ENCODE measurements around the gene ECSCR.

ECSCR gene

GRCh38 chr5:139474890-139475791, 12.6 kb upstream of the ECSCR start:
- no peak for DNase-seq (ENCODE audit: low read depth)

GRCh38 chr5:139473565-139473964, 11.0 kb upstream of the ECSCR start:
- no peak for DNase-seq (ENCODE audit: low read depth)

DNA sequence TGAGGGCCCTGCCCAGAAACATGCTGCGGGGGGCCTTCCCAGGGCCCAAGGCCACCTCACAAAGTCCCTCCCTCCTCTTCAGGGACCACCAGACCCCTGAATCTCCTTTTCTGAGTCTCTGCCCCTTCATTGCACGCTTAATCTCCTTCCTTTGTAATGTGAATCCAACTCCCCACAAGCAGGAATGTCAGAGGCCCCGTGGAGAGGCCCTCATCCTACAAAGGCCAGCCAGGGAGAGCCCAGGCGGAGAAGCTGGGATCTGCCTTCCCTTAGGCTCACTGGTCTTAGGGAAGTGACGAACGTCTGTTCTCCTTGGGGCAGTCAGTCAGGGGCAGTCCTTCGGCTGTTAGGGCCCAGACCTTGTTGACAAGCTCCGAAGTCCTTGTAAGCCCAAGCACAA, 10.6 kb upstream of the ECSCR start:
- no peak for DNase-seq (ENCODE audit: low read depth)

DNA sequence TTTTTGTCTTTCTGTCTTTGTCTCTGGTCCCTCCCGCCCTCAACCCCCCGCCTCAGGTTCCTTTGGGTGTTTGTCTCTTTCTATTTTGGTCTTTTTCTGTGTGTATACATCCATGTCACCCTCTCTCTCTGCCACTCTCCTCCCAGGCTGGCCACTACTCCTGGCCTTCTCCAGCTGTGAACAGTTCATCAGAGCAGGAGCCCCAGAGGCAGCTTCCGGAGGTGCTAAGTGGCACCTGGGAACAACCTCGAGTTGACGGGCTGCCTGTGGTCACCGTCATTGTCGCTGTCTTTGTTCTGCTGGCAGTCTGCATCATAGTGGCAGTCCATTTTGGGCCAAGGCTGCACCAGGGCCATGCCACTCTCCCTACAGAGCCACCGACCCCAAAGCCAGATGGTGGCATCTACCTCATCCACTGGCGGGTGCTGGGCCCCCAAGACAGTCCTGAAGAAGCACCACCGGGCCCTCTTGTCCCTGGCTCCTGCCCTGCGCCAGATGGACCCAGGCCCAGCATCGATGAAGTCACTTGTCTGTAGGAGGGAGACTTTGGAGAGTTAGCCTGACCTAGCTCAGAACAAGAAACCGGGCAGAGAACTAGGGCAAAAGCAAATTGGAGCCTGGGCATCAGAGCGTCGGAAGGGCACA, 10.0 kb upstream of the ECSCR start:
- no peak for DNase-seq (ENCODE audit: low read depth)

DNA sequence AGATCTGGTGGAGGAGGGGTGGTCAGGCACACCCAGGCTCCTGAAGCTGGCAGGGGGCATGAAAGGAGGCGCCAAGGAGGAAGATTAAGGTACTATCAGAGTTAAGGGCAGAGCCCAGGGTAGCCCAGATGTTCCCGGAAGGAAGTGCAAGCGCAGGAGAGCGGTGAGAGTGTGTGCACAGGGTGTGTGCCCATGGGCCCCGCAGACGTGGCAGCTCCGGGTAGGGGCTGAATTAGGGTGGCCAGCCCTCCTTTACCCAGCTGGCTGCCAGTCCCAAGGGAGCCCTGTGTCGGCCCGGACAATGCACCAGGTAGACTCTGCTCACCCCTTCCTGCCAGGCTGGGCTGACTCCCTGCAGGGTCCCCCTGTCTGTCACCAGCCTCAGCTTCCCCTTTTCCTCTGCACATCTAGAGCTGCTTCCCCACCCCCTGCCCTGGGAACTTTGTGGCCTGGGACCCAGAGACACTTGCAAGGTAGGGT, 8.3 kb upstream of the ECSCR start, which contains the start of gene SMIM33:
Gene SMIM33 (plus strand): TSS at position 184 of the 480 bp plus-strand sequence. CDS start 118 bp downstream, at position 302.
- no peak for DNase-seq (ENCODE audit: low read depth)

GRCh38 chr5:139468421-139468931, 5.9 kb upstream of the ECSCR start:
- no peak for DNase-seq (ENCODE audit: low read depth)

GRCh38 chr5:139461698-139462097, 845 bp downstream of the ECSCR start:
- no peak for DNase-seq (ENCODE audit: low read depth)

DNA sequence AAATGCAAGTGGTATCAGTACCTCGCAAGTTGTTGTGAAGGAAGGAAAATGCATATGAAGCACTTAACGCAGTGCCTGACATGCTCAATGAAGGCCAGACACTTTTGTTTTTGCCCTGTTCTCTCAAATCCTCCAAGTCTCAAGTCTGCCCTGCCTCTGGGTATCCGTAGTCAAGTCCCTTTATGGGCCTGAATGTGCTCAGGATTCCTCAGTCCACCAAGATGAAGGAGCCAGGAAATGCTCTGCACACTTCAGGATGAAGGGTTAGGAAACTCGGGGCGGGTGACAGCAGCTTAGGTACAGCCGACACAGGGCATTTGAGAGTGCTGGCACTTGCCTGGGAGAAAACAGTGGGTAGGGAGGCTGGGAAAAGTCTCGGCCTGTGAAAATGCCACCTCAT, 1.4 kb downstream of the ECSCR start:
- no peak for DNase-seq (ENCODE audit: low read depth)

DNA sequence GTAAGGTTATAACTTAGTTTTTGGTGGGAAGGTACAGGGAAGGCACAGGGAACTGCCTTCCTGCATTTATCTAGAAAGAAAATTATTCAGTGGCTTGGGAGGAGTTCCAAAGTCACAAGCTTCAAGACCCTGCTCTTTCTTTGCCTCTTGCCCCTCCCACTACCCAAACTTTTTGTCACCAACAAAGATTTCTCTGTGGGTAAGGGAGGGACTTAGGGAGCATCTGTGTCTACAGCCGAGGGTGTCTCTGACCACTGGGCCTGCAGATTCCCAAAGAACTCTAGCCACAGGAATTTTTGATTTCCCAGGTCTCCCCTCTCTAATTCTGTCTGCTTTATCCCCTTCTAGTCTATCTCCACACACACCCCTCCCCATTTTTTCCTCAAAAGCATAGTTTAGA, 2.1 kb downstream of the ECSCR start:
- no peak for DNase-seq (ENCODE audit: low read depth)

DNA sequence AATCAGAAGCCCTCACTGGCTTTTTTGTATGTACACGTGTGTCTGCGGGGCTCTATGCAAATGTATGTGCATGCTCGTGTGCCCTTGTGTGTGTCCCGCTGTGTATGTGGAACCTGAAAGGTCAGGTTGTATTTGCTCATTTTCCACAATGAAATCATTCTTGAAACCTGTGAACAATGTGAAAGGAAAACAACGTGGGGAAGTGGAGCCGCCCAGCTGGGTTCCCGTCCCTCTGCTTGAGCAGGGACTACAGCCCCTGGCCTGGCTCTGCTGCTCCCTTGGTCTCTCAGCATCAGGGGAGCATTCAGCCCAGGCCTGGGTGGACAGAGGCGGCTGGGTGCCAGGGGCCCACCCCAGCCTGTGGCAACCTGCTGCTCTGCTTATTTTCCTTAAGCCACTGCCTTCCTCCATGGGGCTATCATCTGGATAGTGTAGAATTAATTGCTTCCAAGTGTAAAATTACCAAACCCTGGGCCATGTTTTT, 3.0 kb downstream of the ECSCR start:
- DNase-seq (ENCODE audit: low read depth) = no peak

- DNase-seq (ENCODE audit: low read depth) = peak; percentile 59
These were observed 3.7 kb downstream of the ECSCR start for GRCh38 chr5:139458580-139459407.

DNA sequence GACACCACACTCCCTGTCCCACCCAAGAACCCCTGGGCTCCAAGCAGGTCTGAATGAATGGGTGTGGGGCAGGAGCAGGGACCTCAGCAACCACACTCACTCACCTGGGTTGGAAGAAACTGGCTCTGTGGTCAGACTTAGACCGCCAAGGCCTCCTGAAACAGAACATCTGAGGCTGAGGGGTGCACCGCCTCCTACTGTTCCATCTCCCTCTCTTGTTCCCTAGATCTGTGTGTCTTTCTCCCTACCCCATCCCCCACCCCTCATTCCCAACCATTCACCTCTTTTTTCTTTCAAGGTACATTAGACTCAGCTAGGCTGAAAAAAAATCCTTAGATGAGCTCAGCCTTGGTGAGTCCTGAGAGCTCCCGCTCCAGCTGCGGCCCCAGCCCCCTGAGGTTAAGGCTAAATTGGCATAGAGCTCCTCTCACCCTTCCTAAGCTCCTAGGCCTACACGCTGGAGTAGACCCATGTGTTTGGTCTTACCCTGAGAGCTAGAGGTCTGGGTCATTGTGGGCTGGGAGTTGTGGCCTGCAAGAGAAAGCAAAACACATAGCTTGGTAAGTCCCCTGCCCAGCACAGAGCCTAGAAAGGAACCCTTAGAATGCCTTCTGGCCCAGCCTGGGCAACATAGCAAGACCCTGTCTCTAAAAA, 4.8 kb downstream of the ECSCR start:
- no peak for DNase-seq (ENCODE audit: low read depth)

DNA sequence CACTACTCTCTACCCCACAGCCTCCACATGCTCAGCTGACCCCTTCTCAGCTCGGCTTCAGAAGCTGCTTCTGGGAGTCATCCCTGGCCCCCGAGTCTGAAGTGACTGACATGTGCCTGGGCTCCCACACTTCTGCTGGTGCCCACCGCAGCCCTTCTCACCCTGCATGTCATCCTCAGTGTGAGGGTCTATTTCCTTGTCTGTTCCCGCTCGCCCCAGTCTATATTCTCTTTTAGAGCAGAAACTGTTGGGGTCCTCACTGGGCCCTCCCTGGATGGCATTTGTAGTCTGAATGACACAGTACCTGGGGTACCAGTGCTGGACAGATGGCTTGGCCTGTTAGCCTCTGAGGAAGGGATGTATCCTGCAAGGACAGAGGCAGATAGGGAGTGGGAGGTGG, 5.3 kb downstream of the ECSCR start:
- no peak for DNase-seq (ENCODE audit: low read depth)

- DNase-seq (ENCODE audit: low read depth) = no peak
These were observed 5.8 kb downstream of the ECSCR start for GRCh38 chr5:139456776-139457175.

- DNase-seq (ENCODE audit: low read depth) = no peak
These were observed 7.8 kb downstream of the ECSCR start for GRCh38 chr5:139454568-139455290.

- DNase-seq (ENCODE audit: low read depth) = no peak
These were observed 8.6 kb downstream of the ECSCR start for GRCh38 chr5:139453683-139454567.

- DNase-seq (ENCODE audit: low read depth) = no peak
These were observed 10.5 kb downstream of the ECSCR start for GRCh38 chr5:139451878-139452660.

DNA sequence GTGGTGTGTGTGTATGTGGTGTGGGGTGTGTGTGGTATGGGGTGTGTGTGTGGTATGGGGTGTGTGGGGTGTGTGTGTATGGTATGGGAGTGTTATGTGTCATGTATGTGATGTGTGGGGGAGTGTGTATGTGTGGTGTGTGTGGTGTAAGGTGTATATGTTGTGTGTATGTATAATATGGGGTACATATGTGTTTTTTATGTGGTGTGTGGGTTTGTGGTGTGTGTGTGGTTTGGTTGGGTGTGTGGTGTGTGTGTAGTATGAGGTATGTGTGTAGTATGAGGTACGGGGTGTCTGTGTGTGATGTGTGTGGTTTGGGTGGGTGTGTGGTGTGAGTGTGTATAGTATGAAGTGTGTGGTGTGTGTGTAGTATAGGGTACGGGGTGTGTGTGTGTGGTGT, 11.4 kb downstream of the ECSCR start:
- DNase-seq (ENCODE audit: low read depth) = no peak
